Ectodermal cell (in vitro differentiated cells): Measurements from ENCODE around the gene MYH11.
"Not testable (repeated sequence)": the region's sequence is repeated elsewhere in the genome, so short reads cannot be mapped to it uniquely, and the experiment has no call there.

Experiments used
- H3K27ac ChIP-seq: 2 replicates; pipeline ENCODE4 v1.7.0; 2013; ENCODE audit warnings: mild to moderate bottlenecking, low read depth, low read length; ENCODE audit not compliant: insufficient read depth, poor library complexity, severe bottlenecking
- H3K27me3 ChIP-seq: 2 replicates; pipeline ENCODE4 v1.7.0; 2013; ENCODE audit warnings: mild to moderate bottlenecking, low read length; ENCODE audit not compliant: insufficient read depth, control insufficient read depth, poor library complexity, severe bottlenecking
- H3K36me3 ChIP-seq: one replicate; pipeline ENCODE4 v1.7.0; 2013; ENCODE audit warnings: low read length; ENCODE audit not compliant: control insufficient read depth, insufficient read depth
- H3K4me1 ChIP-seq: one replicate; pipeline ENCODE4 v1.7.0; 2013; ENCODE audit warnings: low read length; ENCODE audit not compliant: control insufficient read depth, insufficient read depth
- H3K4me3 ChIP-seq: 2 replicates; pipeline ENCODE4 v1.7.0; 2013; ENCODE audit warnings: low read depth, low read length, control low read depth; ENCODE audit not compliant: insufficient read depth
- H3K9me3 ChIP-seq: 2 replicates; pipeline ENCODE4 v1.7.0; 2013; ENCODE audit warnings: mild to moderate bottlenecking, low read length, moderate library complexity; ENCODE audit not compliant: control insufficient read depth
- whole genome bisulfite sequencing, 2 experiments: methylation state at CpG; one replicate each; pipeline ENCODE4 v1.1.7; 2013; ENCODE audit warnings: missing lambda C conversion rate in 2 of 2; 5-methylcytosine and 5-hydroxymethylcytosine counted together

The MYH11 gene

GRCh38 chr16:15847611-15848175 lies 9.1 kb downstream of the MYH11 start:
- 89 to 90% methylated on average over 9 of the region's 9 CpGs for WGBS, 2 experiments
- Histone ChIP-seq H3K4me1 (no peaks in the 10 kb centered on the region), H3K36me3 (no peaks in the 10 kb centered on the region), H3K27me3 (no peaks in the 10 kb centered on the region), H3K9me3 (no peaks in the 10 kb centered on the region), H3K27ac (no peak overlapping the region), H3K4me3 (no peak overlapping the region)

DNA sequence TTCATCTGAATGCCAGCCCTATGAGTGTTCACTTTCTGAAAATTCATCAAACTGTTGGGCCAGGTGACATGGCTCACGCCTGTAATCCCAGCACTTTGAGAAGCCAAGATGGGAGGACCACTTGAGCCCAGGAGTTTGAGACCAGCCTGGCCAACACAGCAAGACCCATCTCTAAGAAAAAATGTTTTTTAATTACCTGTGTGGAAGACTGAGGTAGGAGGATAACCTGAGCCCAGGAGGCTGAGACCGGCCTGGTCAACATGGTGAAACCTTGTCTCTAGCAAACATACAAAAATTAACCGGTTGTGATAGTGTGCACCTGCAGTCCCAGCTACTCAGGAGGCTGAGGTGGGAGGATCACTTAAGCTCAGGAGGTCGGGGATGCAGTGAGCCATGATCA lies 10.3 kb downstream of the MYH11 start:
- no peak overlapping the region for H3K4me3 ChIP-seq
- H3K27ac ChIP-seq = no peak overlapping the region
- no peaks in the 10 kb centered on the region for H3K4me1 ChIP-seq
- no peaks in the 10 kb centered on the region for H3K9me3 ChIP-seq
- H3K27me3 ChIP-seq = no peaks in the 10 kb centered on the region
- no peaks in the 10 kb centered on the region for H3K36me3 ChIP-seq
- WGBS, 2 experiments = 87 to 89% methylated on average over 4 of the region's 4 CpGs

DNA sequence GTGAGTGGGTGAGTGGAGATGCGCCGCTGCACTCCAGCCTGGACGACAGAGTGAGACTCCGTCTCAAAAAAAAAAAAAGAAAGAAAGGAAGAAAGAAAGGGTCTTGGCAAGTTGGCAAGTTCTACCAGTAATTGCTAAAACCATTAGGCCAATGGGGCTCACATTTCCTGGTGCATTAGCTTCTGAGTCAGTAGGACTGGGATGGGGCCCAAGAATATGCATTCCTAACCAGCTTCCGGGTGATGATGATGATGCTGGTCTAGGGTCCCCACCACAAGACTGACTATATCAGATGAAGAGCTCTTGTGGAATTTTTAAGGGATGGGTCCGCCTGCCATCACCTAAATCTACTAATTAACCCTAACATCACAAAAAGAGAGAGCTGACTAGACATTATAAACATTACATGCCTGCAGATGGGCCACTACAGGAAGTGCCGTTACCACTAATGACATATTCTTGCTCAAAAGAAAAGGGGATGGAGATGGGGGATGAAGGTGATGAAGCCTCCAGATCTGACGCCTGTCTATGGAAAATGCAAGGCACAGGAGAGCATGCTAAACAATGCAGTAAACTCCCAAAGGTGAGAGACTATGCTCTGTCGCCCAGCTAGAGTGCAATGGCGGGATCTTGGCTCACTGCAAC lies 13.1 kb downstream of the MYH11 start:
- WGBS, 2 experiments = 92 to 94% methylated on average over 10 of the region's 10 CpGs
- Histone ChIP-seq H3K9me3 (no peaks in the 10 kb centered on the region), H3K27me3 (no peaks in the 10 kb centered on the region)

GRCh38 chr16:15839204-15839603 lies 17.6 kb downstream of the MYH11 start:
- not testable (repeated sequence) for H3K4me1 ChIP-seq, H3K27ac ChIP-seq

More for the DNA sequence above, 13.1 kb downstream of the MYH11 start:
- no peaks in the 10 kb centered on the region for H3K36me3 ChIP-seq
- H3K4me3 ChIP-seq = no peak overlapping the region
- H3K27ac ChIP-seq = no peak overlapping the region
- no peaks in the 10 kb centered on the region for H3K4me1 ChIP-seq

GRCh38 chr16:15837761-15838160 lies 19.1 kb downstream of the MYH11 start:
- 94 to 95% methylated on average over 11 of the region's 11 CpGs for WGBS, 2 experiments
- Histone ChIP-seq H3K4me1 (no peaks in the 10 kb centered on the region), H3K27me3 (no peaks in the 10 kb centered on the region), H3K9me3 (no peaks in the 10 kb centered on the region), H3K36me3 (no peaks in the 10 kb centered on the region), H3K27ac (no peak overlapping the region), H3K4me3 (no peak overlapping the region)

More at GRCh38 chr16:15839204-15839603, 17.6 kb downstream of the MYH11 start:
- not testable (repeated sequence) for H3K4me3 ChIP-seq, H3K9me3 ChIP-seq, H3K36me3 ChIP-seq, H3K27me3 ChIP-seq
- 89 to 92% methylated on average over 7 to 8 of the region's 8 CpGs for WGBS, 2 experiments

- H3K9me3 ChIP-seq = no peaks in the 10 kb centered on the region
- H3K27ac ChIP-seq = no peak overlapping the region
- H3K4me3 ChIP-seq = no peak overlapping the region
- H3K36me3 ChIP-seq = no peaks in the 10 kb centered on the region
- no peaks in the 10 kb centered on the region for H3K4me1 ChIP-seq
- WGBS, 2 experiments = 90 to 92% methylated on average over 10 of the region's 10 CpGs
- no peaks in the 10 kb centered on the region for H3K27me3 ChIP-seq
These were observed 19.7 kb downstream of the MYH11 start for GRCh38 chr16:15836965-15837611.

GRCh38 chr16:15836074-15836473 lies 20.8 kb downstream of the MYH11 start:
- no peak overlapping the region for H3K4me3 ChIP-seq
- no peak overlapping the region for H3K27ac ChIP-seq
- 89 to 94% methylated on average over 6 of the region's 6 CpGs for WGBS, 2 experiments
- no peaks in the 10 kb centered on the region for H3K9me3 ChIP-seq
- no peaks in the 10 kb centered on the region for H3K36me3 ChIP-seq
- H3K4me1 ChIP-seq = no peaks in the 10 kb centered on the region
- no peaks in the 10 kb centered on the region for H3K27me3 ChIP-seq

DNA sequence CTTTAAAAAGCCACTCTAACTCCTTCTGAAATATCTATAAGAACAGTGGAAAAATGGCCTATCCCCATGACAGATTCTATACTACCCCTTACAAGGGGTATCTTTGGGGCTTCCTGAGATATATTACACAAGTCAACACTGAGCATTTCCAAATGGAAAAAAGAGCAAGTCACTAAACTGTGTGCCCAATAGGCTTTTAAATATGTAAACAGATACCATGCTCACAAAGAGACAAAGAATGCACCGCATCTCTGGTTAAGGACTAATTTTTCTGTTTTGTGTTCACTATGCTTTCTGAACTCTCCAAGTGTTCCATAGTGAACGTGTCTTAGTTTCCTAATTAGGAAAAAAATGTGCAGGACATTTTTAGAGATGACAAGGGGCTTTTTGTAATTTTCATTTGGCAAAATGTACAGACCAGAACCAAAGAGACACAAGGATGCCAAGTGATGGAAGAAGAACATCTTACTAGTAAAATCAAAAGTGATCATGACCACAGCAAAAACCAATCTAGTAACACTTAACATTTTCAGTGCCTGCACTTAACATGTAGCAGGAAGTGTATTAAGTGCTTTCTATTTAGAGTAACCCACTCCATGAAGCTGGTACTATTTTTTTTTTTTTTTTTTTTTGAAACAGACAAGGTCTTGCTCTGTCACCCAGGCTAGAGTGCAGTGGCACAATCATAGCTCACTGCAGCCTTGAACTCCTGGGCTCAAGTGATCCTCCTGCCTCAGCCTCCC lies 21.5 kb downstream of the MYH11 start:
- no peaks in the 10 kb centered on the region for H3K4me1 ChIP-seq
- H3K36me3 ChIP-seq = no peaks in the 10 kb centered on the region
- H3K27ac ChIP-seq = no peak overlapping the region
- H3K27me3 ChIP-seq = no peaks in the 10 kb centered on the region
- WGBS, 2 experiments = 94 to 96% methylated on average over 2 of the region's 2 CpGs
- H3K4me3 ChIP-seq = no peak overlapping the region
- no peaks in the 10 kb centered on the region for H3K9me3 ChIP-seq

GRCh38 chr16:15834502-15834901 lies 22.3 kb downstream of the MYH11 start:
- H3K36me3 ChIP-seq = no peaks in the 10 kb centered on the region
- no peak overlapping the region for H3K4me3 ChIP-seq
- no peak overlapping the region for H3K27ac ChIP-seq
- H3K27me3 ChIP-seq = no peaks in the 10 kb centered on the region
- no peaks in the 10 kb centered on the region for H3K4me1 ChIP-seq
- WGBS, 2 experiments = 78 to 83% methylated on average over 4 of the region's 4 CpGs
- no peaks in the 10 kb centered on the region for H3K9me3 ChIP-seq

- Histone ChIP-seq H3K27me3 (no peaks in the 10 kb centered on the region), H3K36me3 (no peaks in the 10 kb centered on the region), H3K4me3 (no peak overlapping the region), H3K27ac (no peak overlapping the region), H3K9me3 (no peaks in the 10 kb centered on the region), H3K4me1 (no peaks in the 10 kb centered on the region)
- 91 to 96% methylated on average over 9 of the region's 9 CpGs for WGBS, 2 experiments
These were observed 23.3 kb downstream of the MYH11 start for GRCh38 chr16:15833541-15833940.
